ENCODE data around the gene ANKS1B.
"Not testable (repeated sequence)": the region's sequence is repeated elsewhere in the genome, so short reads cannot be mapped to it uniquely, and the experiment has no call there.

The ANKS1B gene

GRCh38 chr12:98977186-98977585 lies 1007.5 kb downstream of the ANKS1B start:
- no peak for DNase-seq

GRCh38 chr12:98974767-98975381 lies 1009.9 kb downstream of the ANKS1B start:
- DNase-seq = no peak

DNA sequence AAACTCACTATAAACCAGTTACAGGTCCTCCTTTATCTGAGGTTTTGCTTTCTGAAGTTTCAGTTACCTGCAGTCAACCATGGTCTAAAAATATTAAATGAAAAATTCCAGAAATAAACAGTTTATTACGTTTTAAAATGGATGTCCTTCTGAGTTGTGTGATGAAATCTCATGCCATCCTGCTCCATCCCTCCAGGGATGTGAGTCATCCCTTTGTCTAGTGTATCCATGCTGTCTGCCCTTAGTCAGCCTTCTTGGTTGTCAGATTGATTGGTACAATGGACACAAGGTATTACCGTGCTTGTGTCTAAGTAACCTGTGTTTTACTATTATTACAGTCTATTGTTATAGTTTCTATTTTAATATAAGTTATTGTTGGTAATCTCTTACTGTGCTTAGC lies 1011.3 kb downstream of the ANKS1B start:
- DNase-seq = no peak

DNA sequence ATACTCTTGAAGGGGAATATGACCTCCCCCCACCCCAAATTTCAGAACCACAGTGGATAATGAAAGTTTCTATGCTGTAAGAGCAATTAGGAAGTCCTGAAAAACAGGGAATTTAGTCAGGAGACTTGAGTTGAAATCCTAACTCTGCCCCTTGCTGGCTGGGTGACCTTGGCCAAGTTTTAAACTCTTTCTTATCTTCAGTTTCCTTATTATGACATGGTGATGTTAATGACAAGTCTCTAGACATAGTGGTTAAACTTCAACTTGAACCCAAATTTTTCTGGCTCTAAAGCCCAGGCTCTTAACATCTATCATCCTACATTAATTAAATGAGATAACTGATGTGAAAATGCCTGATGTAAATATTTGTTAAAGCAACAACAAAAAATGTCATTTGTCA lies 1013.8 kb downstream of the ANKS1B start:
- DNase-seq = no peak

DNA sequence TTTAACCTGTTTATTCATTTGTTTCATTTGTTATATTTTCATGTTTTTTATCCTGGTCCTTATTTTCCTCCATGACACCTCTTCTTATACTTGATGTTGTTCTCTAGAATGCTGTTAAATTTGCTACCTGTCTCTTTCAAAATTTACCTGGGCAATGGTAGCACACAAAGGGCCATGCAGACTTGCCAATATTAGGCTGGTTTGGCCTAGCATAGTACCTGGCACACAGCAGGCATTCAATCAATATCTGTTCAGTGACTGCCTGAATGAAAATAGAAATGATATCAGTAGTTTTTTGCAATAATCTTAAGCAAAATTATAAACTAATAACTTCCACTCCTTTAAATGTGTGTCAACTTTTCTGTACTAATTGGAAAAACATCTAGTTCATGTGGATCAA lies 1014.5 kb downstream of the ANKS1B start:
- no peak for DNase-seq

DNA sequence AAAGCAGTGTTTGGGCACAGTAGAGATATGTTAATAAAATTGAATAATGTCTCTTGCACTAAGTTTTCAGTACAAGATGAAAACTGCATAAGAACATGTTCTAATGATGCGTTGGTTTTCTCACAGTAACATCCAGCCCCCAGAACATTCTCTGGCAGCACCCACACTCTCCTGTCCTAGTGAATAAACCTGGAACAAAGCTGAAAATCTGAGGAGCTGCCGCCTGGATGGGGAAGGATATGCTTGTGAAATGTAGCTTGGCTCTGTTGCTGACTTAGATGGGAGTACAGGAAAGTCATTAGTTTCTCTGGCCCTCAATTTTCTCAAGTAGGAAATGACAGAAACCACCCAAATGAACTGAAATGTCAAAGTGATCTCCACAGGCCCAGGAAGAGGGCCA lies 1015.8 kb downstream of the ANKS1B start:
- no peak for DNase-seq

- not testable (repeated sequence) for DNase-seq
Observed at GRCh38 chr12:98957135-98957534, 1027.6 kb downstream of the ANKS1B start.

DNA sequence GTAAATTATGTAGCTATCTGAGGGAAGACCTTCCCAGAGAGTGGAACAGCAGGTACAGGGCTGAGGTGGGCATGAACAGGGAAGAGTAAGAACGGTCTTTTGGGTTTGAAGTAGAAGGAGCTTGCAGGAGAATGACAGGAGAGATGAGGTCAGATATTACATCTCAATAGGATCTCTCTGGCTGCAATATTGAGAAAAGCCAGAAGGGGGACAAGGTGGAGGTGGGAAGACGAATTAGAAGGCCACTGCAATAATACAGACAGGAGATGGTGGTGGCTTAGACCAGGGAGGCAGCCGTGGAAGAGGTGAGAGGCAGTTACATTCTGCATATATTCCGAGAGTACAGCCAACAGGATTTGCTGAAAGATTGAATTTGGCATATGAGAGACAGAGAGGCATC lies 1029.5 kb downstream of the ANKS1B start:
- no peak for DNase-seq

DNA sequence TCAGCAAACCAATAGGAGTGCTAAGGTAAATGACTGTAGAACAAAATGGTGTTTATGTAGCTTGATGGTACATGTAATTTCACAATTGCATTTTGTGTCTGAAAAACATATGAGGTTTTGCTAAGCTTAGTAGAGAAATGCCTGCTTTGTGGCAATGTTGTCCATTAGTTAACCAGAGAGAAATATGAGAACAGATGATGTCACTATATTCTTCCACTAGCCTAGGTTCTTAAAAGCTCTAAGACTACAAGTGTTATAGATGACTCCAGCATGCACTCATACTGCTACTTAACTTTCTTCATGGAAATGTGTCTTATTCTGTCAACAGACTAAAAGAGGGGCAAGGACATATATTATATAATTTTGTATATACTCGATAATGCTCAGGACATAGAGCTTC lies 1030.2 kb downstream of the ANKS1B start:
- no peak for DNase-seq

DNA sequence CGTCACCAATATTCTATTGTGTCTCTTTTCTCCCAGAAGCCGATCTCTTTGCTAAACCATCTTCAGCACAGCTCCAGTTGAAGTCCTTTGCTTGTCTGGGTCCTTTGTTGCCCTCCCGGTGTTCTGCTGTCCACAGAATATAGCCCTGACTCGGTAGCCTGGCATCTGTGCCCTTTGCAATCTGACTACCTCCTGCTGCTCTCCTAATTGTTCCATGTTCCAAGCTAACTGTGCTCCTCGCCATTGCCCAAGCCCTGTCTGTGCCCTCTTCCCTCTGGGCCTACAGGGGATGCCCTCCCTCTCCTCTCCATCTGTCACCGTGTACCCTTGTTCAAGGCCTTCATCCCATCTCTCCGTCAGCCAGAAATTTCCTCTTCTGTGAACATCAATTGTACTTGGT lies 1033.3 kb downstream of the ANKS1B start:
- no peak for DNase-seq

DNA sequence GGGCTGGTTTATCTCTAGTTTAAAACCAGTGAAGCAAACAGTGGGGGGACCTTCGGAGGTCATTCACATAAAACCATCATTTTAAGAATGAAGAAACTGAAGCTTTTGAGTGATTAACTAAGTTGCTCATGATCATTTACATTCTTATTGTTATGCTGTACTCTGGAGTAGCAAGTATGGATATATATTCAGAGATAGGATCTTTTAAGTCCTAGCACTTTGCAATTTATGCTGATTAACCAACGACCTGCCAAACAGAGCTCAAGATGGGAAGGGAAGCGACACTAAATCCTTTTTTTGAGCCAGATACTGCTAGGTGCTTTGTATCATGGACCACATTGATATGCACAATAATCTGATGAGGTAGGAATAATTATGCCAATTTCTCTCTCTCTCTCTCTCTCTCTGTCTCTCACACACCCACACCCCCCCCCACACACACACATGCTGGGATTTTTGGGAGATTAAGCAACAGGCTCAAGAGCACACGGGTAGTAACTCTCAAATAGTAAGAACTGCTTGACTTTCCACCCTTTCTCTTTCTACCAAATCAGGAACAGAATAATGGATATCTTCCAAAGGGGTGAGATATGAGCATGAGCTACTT lies 1036.3 kb downstream of the ANKS1B start:
- no peak for DNase-seq

GRCh38 chr12:98945864-98946263 lies 1038.9 kb downstream of the ANKS1B start:
- no peak for DNase-seq

GRCh38 chr12:98939926-98940325 lies 1044.8 kb downstream of the ANKS1B start:
- no peak for DNase-seq

GRCh38 chr12:98939350-98939749 lies 1045.4 kb downstream of the ANKS1B start:
- no peak for DNase-seq

GRCh38 chr12:98935847-98936246 lies 1048.9 kb downstream of the ANKS1B start:
- DNase-seq = no peak

- no peak for DNase-seq
Observed at GRCh38 chr12:98922871-98923270, 1061.9 kb downstream of the ANKS1B start.

DNA sequence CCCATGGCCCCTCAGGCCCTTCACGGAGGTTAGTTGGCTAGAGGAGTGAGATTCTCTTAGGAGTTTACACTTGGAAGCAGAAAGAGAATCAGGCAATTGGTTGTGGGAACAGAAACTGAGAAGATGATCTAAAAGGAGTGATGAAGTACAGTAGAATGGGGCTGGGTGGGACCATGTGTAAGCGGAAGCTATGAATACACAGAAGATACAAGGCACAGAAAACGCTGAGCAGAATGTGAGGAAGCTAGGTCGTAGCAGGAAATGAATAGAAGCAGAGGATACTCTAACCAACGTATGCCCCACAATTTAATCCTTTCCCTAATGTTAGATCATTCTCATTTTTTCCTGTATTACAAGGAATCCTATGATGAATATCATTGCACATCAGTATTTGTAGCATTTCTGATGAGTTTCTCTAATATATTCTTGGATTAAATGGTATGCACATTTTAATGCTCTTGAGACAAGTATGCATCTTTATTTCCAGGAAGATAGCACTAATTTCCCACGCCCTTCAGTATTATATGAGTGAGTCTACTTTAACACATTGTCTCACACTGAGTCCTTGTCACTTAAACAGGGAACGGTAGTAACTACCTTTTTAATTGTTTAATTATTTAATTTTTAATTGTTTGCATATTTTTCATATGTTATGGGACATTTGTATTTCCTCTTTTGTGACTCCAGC lies 1066.4 kb downstream of the ANKS1B start:
- no peak for DNase-seq

- DNase-seq = no peak
Observed at GRCh38 chr12:98916106-98916505, 1068.6 kb downstream of the ANKS1B start.

GRCh38 chr12:98912401-98912974 lies 1072.2 kb downstream of the ANKS1B start:
- DNase-seq = no peak

- DNase-seq = no peak
Observed at GRCh38 chr12:98911396-98911795, 1073.3 kb downstream of the ANKS1B start.

- DNase-seq = no peak
Observed at GRCh38 chr12:98909746-98910145, 1075.0 kb downstream of the ANKS1B start.

DNA sequence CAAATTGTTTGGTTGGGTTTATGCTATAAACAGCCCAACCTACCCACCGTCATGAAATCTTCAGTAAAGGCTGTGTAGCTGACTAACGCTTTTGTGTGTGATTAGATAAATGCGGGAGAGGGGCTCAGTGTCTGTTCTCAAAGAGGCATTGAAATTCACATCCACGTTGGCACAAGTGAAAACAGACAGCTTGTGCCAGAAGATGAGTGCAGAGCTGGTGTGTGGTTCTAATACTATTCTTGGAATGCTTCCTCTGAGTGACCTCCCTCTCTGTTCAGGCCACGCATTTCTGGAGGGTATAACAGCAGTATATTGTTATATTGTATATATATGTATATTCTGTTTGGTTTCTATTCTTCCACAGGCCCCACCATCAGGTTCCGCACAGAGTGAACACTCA lies 1075.9 kb downstream of the ANKS1B start:
- no peak for DNase-seq

DNA sequence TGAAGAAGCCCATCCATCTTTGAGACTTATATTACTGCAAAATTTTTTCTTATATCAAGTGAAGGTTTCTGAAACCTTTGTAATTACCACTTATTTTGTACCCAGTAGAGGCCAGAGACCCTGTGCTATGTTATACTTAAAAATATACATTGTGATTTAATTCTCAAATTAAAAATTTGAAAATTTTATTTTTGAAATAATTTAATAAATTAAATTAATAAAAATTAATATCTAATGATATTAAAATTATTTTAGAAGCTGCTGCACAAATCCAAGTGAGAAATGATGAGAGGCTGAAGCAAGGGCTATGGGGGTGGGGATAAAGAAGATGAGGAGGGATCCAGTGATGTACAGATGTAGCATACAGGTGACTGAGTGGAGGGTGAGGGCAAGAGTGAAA lies 1080.9 kb downstream of the ANKS1B start:
- DNase-seq = no peak

- DNase-seq = no peak
Observed at GRCh38 chr12:98901189-98901588, 1083.5 kb downstream of the ANKS1B start.
